HL-60 (cell line): ENCODE data around the gene KATNB1.

Experiments
- DNase-seq, 2 experiments: peaks; one replicate each; pipeline ENCODE4 v3.0.0-alpha.2; 2010 to 2020; ENCODE audit warnings: low read depth in 1 of 2, low spot score in 1 of 2
- H3K27ac ChIP-seq: fragments of 250-450 bp; sonication (Bioruptor Pico); replicated peaks from 2 replicates; pipeline ENCODE4 v1.5.1; 2020; ENCODE audit warnings: mild to moderate bottlenecking, moderate library complexity
- H3K27me3 ChIP-seq: fragments of 250-450 bp; sonication (Bioruptor Pico); 2 replicates; pipeline ENCODE4 v1.5.1; 2021; ENCODE audit warnings: mild to moderate bottlenecking, moderate library complexity; ENCODE audit not compliant: insufficient read depth, poor library complexity, severe bottlenecking
- H3K4me3 ChIP-seq: replicated peaks from 2 replicates; pipeline ENCODE4 v1.5.1; 2011; ENCODE audit warnings: mild to moderate bottlenecking, control low read depth, low read length; ENCODE audit not compliant: insufficient read depth
- GABPA ChIP-seq: IDR thresholded peaks from 2 replicates; pipeline ENCODE4 v1.6.1; 2012; ENCODE audit warnings: low read depth
- POLR2AphosphoS5 ChIP-seq: IDR thresholded peaks from 2 replicates; pipeline ENCODE4 v1.6.1; 2012; ENCODE audit warnings: low read depth
- SPI1 ChIP-seq: IDR thresholded peaks from 2 replicates; pipeline ENCODE4 v1.6.1; 2012; ENCODE audit warnings: low read depth, mild to moderate bottlenecking, borderline replicate concordance
- TF ChIP-seq, protein P1 (sequence below): IDR thresholded peaks from one replicate; pipeline ENCODE4 v1.5.1; 2011; ENCODE audit warnings: low read length, control low read depth, inconsistent platforms; ENCODE audit not compliant: insufficient read depth
- TF ChIP-seq, protein P2 (sequence below): IDR thresholded peaks from 2 replicates; pipeline ENCODE4 v1.6.1; 2012; ENCODE audit warnings: low read depth; ENCODE audit not compliant: insufficient replicate concordance

KATNB1 gene

DNA sequence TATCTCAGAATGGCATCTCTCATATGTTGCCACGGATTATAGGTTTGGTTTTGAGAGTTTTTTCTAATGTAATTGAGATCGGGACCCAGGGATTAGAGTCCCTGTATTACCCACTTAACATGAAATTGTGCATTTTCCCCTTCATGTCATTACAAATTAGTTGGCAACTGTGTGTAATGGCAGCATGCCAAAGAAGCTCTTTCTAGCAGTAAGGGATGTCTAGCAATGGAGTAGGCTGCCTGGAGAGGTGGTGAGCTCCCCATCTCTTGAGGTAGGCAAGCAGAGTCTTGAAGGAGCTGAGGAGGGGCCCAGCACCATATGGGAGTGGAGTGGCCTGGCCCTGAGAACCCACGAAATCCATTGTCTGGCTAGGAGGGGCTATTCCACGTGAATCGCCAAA, 10.0 kb upstream of the KATNB1 start:
- H3K27me3 ChIP-seq, result no peaks in the 10 kb centered on the region
- H3K4me3 ChIP-seq, result no peak overlapping the region
- TF ChIP-seq GABPA, result no peak
- TF ChIP-seq, protein P1, sequence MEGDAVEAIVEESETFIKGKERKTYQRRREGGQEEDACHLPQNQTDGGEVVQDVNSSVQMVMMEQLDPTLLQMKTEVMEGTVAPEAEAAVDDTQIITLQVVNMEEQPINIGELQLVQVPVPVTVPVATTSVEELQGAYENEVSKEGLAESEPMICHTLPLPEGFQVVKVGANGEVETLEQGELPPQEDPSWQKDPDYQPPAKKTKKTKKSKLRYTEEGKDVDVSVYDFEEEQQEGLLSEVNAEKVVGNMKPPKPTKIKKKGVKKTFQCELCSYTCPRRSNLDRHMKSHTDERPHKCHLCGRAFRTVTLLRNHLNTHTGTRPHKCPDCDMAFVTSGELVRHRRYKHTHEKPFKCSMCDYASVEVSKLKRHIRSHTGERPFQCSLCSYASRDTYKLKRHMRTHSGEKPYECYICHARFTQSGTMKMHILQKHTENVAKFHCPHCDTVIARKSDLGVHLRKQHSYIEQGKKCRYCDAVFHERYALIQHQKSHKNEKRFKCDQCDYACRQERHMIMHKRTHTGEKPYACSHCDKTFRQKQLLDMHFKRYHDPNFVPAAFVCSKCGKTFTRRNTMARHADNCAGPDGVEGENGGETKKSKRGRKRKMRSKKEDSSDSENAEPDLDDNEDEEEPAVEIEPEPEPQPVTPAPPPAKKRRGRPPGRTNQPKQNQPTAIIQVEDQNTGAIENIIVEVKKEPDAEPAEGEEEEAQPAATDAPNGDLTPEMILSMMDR, result no peak
- no peak for TF ChIP-seq SPI1
- TF ChIP-seq, protein P2, sequence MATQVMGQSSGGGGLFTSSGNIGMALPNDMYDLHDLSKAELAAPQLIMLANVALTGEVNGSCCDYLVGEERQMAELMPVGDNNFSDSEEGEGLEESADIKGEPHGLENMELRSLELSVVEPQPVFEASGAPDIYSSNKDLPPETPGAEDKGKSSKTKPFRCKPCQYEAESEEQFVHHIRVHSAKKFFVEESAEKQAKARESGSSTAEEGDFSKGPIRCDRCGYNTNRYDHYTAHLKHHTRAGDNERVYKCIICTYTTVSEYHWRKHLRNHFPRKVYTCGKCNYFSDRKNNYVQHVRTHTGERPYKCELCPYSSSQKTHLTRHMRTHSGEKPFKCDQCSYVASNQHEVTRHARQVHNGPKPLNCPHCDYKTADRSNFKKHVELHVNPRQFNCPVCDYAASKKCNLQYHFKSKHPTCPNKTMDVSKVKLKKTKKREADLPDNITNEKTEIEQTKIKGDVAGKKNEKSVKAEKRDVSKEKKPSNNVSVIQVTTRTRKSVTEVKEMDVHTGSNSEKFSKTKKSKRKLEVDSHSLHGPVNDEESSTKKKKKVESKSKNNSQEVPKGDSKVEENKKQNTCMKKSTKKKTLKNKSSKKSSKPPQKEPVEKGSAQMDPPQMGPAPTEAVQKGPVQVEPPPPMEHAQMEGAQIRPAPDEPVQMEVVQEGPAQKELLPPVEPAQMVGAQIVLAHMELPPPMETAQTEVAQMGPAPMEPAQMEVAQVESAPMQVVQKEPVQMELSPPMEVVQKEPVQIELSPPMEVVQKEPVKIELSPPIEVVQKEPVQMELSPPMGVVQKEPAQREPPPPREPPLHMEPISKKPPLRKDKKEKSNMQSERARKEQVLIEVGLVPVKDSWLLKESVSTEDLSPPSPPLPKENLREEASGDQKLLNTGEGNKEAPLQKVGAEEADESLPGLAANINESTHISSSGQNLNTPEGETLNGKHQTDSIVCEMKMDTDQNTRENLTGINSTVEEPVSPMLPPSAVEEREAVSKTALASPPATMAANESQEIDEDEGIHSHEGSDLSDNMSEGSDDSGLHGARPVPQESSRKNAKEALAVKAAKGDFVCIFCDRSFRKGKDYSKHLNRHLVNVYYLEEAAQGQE, result no peak
- no peak for TF ChIP-seq POLR2AphosphoS5
- no peak overlapping the region for H3K27ac ChIP-seq
- DNase-seq, result no peak

- DNase-seq, result no peak
- H3K27me3 ChIP-seq, result no peaks in the 10 kb centered on the region
- no peak overlapping the region for H3K27ac ChIP-seq
- no peak overlapping the region for H3K4me3 ChIP-seq
- TF ChIP-seq GABPA (no peak), SPI1 (no peak), POLR2AphosphoS5 (no peak)
- TF ChIP-seq, protein P1, result no peak
- TF ChIP-seq, protein P2, result no peak
Observed at GRCh38 chr16:57725976-57726375, 9.6 kb upstream of the KATNB1 start.

GRCh38 chr16:57726433-57726947, 9.1 kb upstream of the KATNB1 start:
- Histone ChIP-seq H3K27ac (no peak overlapping the region), H3K4me3 (no peak overlapping the region), H3K27me3 (no peaks in the 10 kb centered on the region)
- DNase-seq, result no peak
- TF ChIP-seq, protein P1, result no peak
- TF ChIP-seq POLR2AphosphoS5 (no peak), SPI1 (no peak), GABPA (no peak)
- TF ChIP-seq, protein P2, result no peak
